K562 (cell line): ENCODE results near the gene PHB1. TPM values are rescaled to one million over a fixed set of nuclear protein-coding genes. Genes with fewer than 3 reads are reported as not detected.

Experiments used
- ATAC-seq: fragments of 200-7000 bp; cut with Tn5 transposase; 3 replicates; pipeline ENCODE4 v1.9.1; 2020; ENCODE audit warnings: moderate library complexity
- BruUV-seq: library from RNA; stranded (reverse); fragments of 400-500 nt; replicated peaks from 2 replicates; lab custom pipeline; 2021; lab: Mats Ljungman, UMichigan
- CTCF ChIA-PET: fragments of 300-600 bp; formaldehyde crosslinking; extraction: SDS; loops from one replicate; lab custom pipeline; 2021; ENCODE audit warnings: low intra/inter-chr PET ratio; lab: Yijun Ruan, JAX
- POLR2A ChIA-PET: fragments of 300-600, 350-650 bp; sonication (Branson Sonifier 250); formaldehyde crosslinking; extraction: SDS; loops from one replicate; lab custom pipeline; 2021; ENCODE audit warnings: antibody characterized with exemption, inconsistent platforms; lab: Yijun Ruan, JAX
- DNase-seq, 4 experiments: peaks; one replicate each; pipeline versions ENCODE4 v3.0.0 to v3.0.0-alpha.2; 2011 to 2018; ENCODE audit warnings: low spot score in 3 of 4, mixed read lengths in 3 of 4; ENCODE audit errors: extremely low read depth in 1 of 4
- FAIRE-seq: peaks from 2 replicates; lab custom pipeline; 2011; peaks lifted over from hg19 to GRCh38; lab: Jason Lieb, UNC
- H2AFZ ChIP-seq: 2 replicates; pipeline ENCODE4 v1.6.0; 2011; ENCODE audit warnings: low read depth, low read length, control low read depth, inconsistent platforms
- H3K27ac ChIP-seq: fragments of 200-600 bp; 3 replicates; pipeline ENCODE4 v1.8.0; 2011; ENCODE audit warnings: low read depth, mild to moderate bottlenecking, control low read depth, inconsistent platforms, low read length, moderate library complexity, mixed read lengths; ENCODE audit errors: extremely low read depth
- H3K27me3 ChIP-seq, 2 experiments: fragments of 300-600 bp in 1 of 2; 2 replicates in 1 of 2; 3 replicates in 1 of 2; pipeline versions ENCODE4 v1.6.0 to v1.8.0; 2011; ENCODE audit warnings: inconsistent platforms in 2 of 2, low read length in 2 of 2, mild to moderate bottlenecking in 1 of 2, mixed read lengths in 1 of 2, moderate library complexity in 1 of 2; ENCODE audit not compliant: control insufficient read depth in 2 of 2, insufficient read depth in 2 of 2
- H3K36me3 ChIP-seq: fragments of 300-600 bp; 3 replicates; pipeline ENCODE4 v1.8.0; 2011; ENCODE audit warnings: mild to moderate bottlenecking, low read length, inconsistent platforms; ENCODE audit not compliant: control insufficient read depth, insufficient read depth
- H3K4me1 ChIP-seq, 2 experiments: fragments of 200-600 bp in 1 of 2; replicated peaks in 1 of 2; 2 replicates in 1 of 2; 3 replicates in 1 of 2; pipeline versions ENCODE4 v1.5.1 to v1.8.0; 2011; ENCODE audit warnings: inconsistent platforms in 2 of 2, low read length in 2 of 2, mild to moderate bottlenecking in 1 of 2, mixed read lengths in 1 of 2, moderate library complexity in 1 of 2; ENCODE audit not compliant: control insufficient read depth in 2 of 2, insufficient read depth in 2 of 2
- H3K4me2 ChIP-seq: 2 replicates; pipeline ENCODE4 v1.6.1; 2011; ENCODE audit warnings: low read length, control low read depth, inconsistent platforms, mixed read lengths; ENCODE audit not compliant: insufficient read depth
- H3K4me3 ChIP-seq: fragments of 200-600 bp; sonication (generic), shearing (Covaris generic); 2 replicates; pipeline ENCODE4 v1.5.1; 2016; ENCODE audit warnings: control low read depth, inconsistent platforms
- H3K79me2 ChIP-seq: fragments of 200-600 bp; 3 replicates; pipeline ENCODE4 v1.8.0; 2011; ENCODE audit warnings: low read length, inconsistent platforms; ENCODE audit not compliant: control insufficient read depth, insufficient read depth
- H3K9ac ChIP-seq, 2 experiments: 2 replicates each; pipeline versions ENCODE4 v1.6.0 to v1.6.1; 2011; ENCODE audit warnings: low read depth in 2 of 2, low read length in 2 of 2, control low read depth in 1 of 2, inconsistent platforms in 1 of 2, mild to moderate bottlenecking in 1 of 2, mixed read lengths in 1 of 2; ENCODE audit not compliant: insufficient read depth in 1 of 2
- H3K9me1 ChIP-seq: one replicate; pipeline ENCODE4 v1.6.0; 2011; ENCODE audit warnings: inconsistent platforms, mild to moderate bottlenecking, low read length, moderate library complexity; ENCODE audit not compliant: control insufficient read depth, insufficient read depth
- H3K9me3 ChIP-seq: replicated peaks from 2 replicates; pipeline ENCODE4 v1.5.1; 2011; ENCODE audit warnings: low read depth, low read length, inconsistent platforms; ENCODE audit not compliant: control insufficient read depth, insufficient read depth
- H4K20me1 ChIP-seq: replicated peaks from 2 replicates; pipeline ENCODE4 v1.6.1; 2011; ENCODE audit warnings: low read length, inconsistent platforms, mixed read lengths; ENCODE audit not compliant: control insufficient read depth, insufficient read depth
- MXI1 ChIP-seq: IDR thresholded peaks from 2 replicates; pipeline ENCODE4 v1.6.1; 2011; ENCODE audit warnings: low read depth, mild to moderate bottlenecking, improper control_type of control experiment, low read length
- RBBP5 ChIP-seq: fragments of 200-600 bp; sonication (generic); IDR thresholded peaks from 2 replicates; pipeline ENCODE4 v1.6.1; 2012; ENCODE audit warnings: borderline replicate concordance, mild to moderate bottlenecking, low read length, control low read depth, inconsistent platforms; ENCODE audit not compliant: insufficient read depth, poor library complexity, severe bottlenecking
- WGBS: fragments of 100-300 bp; shearing (Covaris generic); methylation state at CpG from one replicate; pipeline ENCODE4 v1.1.6; 2016; ENCODE audit warnings: low coverage, mixed read lengths; ENCODE audit not compliant: insufficient coverage; ENCODE audit errors: missing lambda C conversion rate; 5-methylcytosine and 5-hydroxymethylcytosine counted together
- in situ Hi-C: fragments of 300-500 bp; cut with MboI; formaldehyde crosslinking; loops from 4 replicates; pipeline ENCODE4 v1.15.0; 2018; ENCODE audit warnings: inconsistent platforms, mixed read lengths
- intact Hi-C: fragments of 100-400 bp; cut with micrococcal nuclease; formaldehyde crosslinking; loops from 2 replicates; pipeline ENCODE4 v1.14.2; 2022
- polyA plus RNA-seq, 8 experiments: library from polyadenylated mRNA; depleted of rRNA in 4 of 8; stranded (reverse) in 5 of 8; unstranded in 3 of 8; fragments of >200 nt; fragmentation: Nextera tagmentation in 2 of 8; fragmentation: Illumina TruSeq in 1 of 8; extraction: Ambion mirVana in 2 of 8; extraction: Trizol in 1 of 8; gene quantifications; 2 replicates each; pipeline versions ENCODE4 v1.2.1 to v1.2.3, GENCODE V29; 2011 to 2014; ENCODE audit warnings: inconsistent platforms in 1 of 8, missing spikeins in 1 of 8
- total RNA-seq, 7 experiments: library from RNA; depleted of rRNA in 6 of 7; stranded (reverse); fragments of >200 nt in 6 of 7; fragmentation: Illumina TruSeq in 2 of 7; extraction: Trizol in 2 of 7; gene quantifications; 2 replicates each; pipeline versions ENCODE4 v1.2.1 to v1.2.3, GENCODE V29; 2011 to 2021; ENCODE audit warnings: low replicate concordance in 1 of 7
- TF ChIP-seq, protein P1 (sequence below): sonication (generic); formaldehyde crosslinking; IDR thresholded peaks from 2 replicates; pipeline ENCODE4 v1.8.1; 2023; ENCODE audit warnings: missing genetic modification reagents, mild to moderate bottlenecking, borderline replicate concordance
- TF ChIP-seq, protein P2 (sequence below): fragments of 450-650 bp; IDR thresholded peaks from 2 replicates; pipeline ENCODE4 v1.6.1; 2016; ENCODE audit warnings: low read depth
- TF ChIP-seq, protein P3 (sequence below): fragments of 150-350 bp; conservative IDR thresholded peaks from 2 replicates; pipeline ENCODE4 v1.6.1; 2014; ENCODE audit warnings: low read length

Gene PHB1
- total and polyA plus RNA-seq, 9 of the 15 experiments (the other 6 are each of a cell fraction or from before 2014, with no cell fraction given), result 191 to 818 (median 349) TPM

DNA sequence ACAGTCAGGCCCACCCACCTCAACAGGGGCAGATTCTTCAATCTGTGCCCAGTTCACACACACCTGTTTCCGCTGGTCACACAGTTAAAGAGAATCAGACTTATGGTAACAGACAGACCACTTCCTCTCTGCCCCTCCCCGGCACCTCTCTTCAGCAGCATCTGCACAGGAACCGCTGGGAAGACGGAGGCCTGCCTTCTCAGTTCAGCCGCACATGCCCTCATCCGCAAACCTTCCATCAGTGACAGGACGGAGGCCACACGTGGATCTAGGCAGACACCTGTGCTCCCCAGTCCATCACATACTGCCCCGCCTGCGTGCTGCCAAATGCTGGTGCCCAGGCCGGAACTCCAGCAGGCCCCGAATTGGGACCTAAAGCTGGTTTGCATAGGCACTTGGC, 10.3 kb downstream of the PHB1 start:
- in situ Hi-C loops, result no loop called here
- Histone ChIP-seq H3K27me3 (no peaks in the 10 kb centered on the region), H3K79me2 (no peaks in the 10 kb centered on the region), H3K4me1 (no peaks in the 10 kb centered on the region; a peak in 1 of 5 replicates), H4K20me1 (0 out of 2 replicates have a peak, but pooled peaks cover 4% of the 10 kb centered on the region), H3K4me2 (no peak overlapping the region), H3K4me3 (no peak overlapping the region), H3K9ac (no peak overlapping the region), H3K27ac (no peak overlapping the region), H3K36me3 (peaks cover 69% of the 10 kb centered on the region), H3K9me3 (no peaks in the 10 kb centered on the region), H3K9me1 (no peaks in the 10 kb centered on the region), H2AFZ (no peak overlapping the region)
- DNase-seq (no peak), ATAC-seq (no peak), FAIRE-seq (no peak)
- 95% methylated on average over 12 of the region's 12 CpGs for WGBS
- ChIA-PET CTCF (no interaction called here), POLR2A (no interaction called here)
- BruUV-seq, result TSS peak; percentile 17
- intact Hi-C loops, result no loop called here
- TF ChIP-seq, protein P1, sequence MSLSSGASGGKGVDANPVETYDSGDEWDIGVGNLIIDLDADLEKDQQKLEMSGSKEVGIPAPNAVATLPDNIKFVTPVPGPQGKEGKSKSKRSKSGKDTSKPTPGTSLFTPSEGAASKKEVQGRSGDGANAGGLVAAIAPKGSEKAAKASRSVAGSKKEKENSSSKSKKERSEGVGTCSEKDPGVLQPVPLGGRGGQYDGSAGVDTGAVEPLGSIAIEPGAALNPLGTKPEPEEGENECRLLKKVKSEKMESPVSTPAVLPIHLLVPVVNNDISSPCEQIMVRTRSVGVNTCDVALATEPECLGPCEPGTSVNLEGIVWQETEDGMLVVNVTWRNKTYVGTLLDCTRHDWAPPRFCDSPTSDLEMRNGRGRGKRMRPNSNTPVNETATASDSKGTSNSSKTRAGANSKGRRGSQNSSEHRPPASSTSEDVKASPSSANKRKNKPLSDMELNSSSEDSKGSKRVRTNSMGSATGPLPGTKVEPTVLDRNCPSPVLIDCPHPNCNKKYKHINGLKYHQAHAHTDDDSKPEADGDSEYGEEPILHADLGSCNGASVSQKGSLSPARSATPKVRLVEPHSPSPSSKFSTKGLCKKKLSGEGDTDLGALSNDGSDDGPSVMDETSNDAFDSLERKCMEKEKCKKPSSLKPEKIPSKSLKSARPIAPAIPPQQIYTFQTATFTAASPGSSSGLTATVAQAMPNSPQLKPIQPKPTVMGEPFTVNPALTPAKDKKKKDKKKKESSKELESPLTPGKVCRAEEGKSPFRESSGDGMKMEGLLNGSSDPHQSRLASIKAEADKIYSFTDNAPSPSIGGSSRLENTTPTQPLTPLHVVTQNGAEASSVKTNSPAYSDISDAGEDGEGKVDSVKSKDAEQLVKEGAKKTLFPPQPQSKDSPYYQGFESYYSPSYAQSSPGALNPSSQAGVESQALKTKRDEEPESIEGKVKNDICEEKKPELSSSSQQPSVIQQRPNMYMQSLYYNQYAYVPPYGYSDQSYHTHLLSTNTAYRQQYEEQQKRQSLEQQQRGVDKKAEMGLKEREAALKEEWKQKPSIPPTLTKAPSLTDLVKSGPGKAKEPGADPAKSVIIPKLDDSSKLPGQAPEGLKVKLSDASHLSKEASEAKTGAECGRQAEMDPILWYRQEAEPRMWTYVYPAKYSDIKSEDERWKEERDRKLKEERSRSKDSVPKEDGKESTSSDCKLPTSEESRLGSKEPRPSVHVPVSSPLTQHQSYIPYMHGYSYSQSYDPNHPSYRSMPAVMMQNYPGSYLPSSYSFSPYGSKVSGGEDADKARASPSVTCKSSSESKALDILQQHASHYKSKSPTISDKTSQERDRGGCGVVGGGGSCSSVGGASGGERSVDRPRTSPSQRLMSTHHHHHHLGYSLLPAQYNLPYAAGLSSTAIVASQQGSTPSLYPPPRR, result no peak
- TF ChIP-seq RBBP5 (no peak), MXI1 (no peak)
- TF ChIP-seq, protein P2, sequence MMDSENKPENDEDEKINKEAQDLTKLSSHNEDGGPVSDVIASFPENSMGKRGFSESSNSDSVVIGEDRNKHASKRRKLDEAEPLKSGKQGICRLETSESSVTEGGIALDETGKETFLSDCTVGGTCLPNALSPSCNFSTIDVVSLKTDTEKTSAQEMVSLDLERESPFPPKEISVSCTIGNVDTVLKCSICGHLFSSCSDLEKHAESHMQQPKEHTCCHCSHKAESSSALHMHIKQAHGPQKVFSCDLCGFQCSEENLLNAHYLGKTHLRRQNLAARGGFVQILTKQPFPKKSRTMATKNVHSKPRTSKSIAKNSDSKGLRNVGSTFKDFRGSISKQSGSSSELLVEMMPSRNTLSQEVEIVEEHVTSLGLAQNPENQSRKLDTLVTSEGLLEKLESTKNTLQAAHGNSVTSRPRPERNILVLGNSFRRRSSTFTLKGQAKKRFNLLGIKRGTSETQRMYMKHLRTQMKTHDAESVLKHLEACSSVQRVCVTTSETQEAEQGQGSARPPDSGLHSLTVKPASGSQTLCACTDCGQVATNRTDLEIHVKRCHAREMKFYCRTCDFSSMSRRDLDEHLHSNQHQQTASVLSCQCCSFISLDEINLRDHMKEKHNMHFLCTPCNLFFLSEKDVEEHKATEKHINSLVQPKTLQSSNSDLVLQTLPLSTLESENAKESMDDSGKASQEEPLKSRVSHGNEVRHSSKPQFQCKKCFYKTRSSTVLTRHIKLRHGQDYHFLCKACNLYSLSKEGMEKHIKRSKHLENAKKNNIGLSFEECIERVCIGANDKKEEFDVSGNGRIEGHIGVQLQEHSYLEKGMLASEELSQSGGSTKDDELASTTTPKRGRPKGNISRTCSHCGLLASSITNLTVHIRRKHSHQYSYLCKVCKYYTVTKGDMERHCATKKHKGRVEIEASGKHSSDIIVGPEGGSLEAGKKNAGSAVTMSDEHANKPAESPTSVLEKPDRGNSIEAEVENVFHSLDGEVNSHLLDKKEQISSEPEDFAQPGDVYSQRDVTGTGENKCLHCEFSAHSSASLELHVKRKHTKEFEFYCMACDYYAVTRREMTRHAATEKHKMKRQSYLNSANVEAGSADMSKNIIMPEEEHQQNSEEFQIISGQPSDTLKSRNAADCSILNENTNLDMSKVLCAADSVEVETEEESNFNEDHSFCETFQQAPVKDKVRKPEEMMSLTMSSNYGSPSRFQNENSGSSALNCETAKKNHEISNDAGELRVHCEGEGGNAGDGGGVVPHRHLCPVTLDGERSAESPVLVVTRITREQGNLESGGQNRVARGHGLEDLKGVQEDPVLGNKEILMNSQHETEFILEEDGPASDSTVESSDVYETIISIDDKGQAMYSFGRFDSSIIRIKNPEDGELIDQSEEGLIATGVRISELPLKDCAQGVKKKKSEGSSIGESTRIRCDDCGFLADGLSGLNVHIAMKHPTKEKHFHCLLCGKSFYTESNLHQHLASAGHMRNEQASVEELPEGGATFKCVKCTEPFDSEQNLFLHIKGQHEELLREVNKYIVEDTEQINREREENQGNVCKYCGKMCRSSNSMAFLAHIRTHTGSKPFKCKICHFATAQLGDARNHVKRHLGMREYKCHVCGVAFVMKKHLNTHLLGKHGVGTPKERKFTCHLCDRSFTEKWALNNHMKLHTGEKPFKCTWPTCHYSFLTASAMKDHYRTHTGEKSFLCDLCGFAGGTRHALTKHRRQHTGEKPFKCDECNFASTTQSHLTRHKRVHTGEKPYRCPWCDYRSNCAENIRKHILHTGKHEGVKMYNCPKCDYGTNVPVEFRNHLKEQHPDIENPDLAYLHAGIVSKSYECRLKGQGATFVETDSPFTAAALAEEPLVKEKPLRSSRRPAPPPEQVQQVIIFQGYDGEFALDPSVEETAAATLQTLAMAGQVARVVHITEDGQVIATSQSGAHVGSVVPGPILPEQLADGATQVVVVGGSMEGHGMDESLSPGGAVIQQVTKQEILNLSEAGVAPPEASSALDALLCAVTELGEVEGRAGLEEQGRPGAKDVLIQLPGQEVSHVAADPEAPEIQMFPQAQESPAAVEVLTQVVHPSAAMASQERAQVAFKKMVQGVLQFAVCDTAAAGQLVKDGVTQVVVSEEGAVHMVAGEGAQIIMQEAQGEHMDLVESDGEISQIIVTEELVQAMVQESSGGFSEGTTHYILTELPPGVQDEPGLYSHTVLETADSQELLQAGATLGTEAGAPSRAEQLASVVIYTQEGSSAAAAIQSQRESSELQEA, result no peak
- TF ChIP-seq, protein P3, sequence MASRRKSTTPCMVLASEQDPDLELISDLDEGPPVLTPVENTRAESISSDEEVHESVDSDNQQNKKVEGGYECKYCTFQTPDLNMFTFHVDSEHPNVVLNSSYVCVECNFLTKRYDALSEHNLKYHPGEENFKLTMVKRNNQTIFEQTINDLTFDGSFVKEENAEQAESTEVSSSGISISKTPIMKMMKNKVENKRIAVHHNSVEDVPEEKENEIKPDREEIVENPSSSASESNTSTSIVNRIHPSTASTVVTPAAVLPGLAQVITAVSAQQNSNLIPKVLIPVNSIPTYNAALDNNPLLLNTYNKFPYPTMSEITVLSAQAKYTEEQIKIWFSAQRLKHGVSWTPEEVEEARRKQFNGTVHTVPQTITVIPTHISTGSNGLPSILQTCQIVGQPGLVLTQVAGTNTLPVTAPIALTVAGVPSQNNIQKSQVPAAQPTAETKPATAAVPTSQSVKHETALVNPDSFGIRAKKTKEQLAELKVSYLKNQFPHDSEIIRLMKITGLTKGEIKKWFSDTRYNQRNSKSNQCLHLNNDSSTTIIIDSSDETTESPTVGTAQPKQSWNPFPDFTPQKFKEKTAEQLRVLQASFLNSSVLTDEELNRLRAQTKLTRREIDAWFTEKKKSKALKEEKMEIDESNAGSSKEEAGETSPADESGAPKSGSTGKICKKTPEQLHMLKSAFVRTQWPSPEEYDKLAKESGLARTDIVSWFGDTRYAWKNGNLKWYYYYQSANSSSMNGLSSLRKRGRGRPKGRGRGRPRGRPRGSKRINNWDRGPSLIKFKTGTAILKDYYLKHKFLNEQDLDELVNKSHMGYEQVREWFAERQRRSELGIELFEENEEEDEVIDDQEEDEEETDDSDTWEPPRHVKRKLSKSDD, result no peak
